K562 (cell line): ENCODE results near the gene PRTFDC1. TPM values are rescaled to one million over a fixed set of nuclear protein-coding genes. Genes with fewer than 3 reads are reported as not detected.

Experiments used
- ATAC-seq: fragments of 200-7000 bp; cut with Tn5 transposase; 3 replicates; pipeline ENCODE4 v1.9.1; 2020; ENCODE audit warnings: moderate library complexity
- BruUV-seq: library from RNA; stranded (reverse); fragments of 400-500 nt; replicated peaks from 2 replicates; lab custom pipeline; 2021; lab: Mats Ljungman, UMichigan
- CTCF ChIA-PET: fragments of 300-600 bp; formaldehyde crosslinking; extraction: SDS; loops from one replicate; lab custom pipeline; 2021; ENCODE audit warnings: low intra/inter-chr PET ratio; lab: Yijun Ruan, JAX
- POLR2A ChIA-PET: fragments of 300-600, 350-650 bp; sonication (Branson Sonifier 250); formaldehyde crosslinking; extraction: SDS; loops from one replicate; lab custom pipeline; 2021; ENCODE audit warnings: antibody characterized with exemption, inconsistent platforms; lab: Yijun Ruan, JAX
- DNase-seq, 4 experiments: peaks; one replicate each; pipeline versions ENCODE4 v3.0.0 to v3.0.0-alpha.2; 2011 to 2018; ENCODE audit warnings: low spot score in 3 of 4, mixed read lengths in 3 of 4; ENCODE audit errors: extremely low read depth in 1 of 4
- FAIRE-seq: peaks from 2 replicates; lab custom pipeline; 2011; peaks lifted over from hg19 to GRCh38; lab: Jason Lieb, UNC
- H2AFZ ChIP-seq: 2 replicates; pipeline ENCODE4 v1.6.0; 2011; ENCODE audit warnings: low read depth, low read length, control low read depth, inconsistent platforms
- H3K27ac ChIP-seq: fragments of 200-600 bp; 3 replicates; pipeline ENCODE4 v1.8.0; 2011; ENCODE audit warnings: low read depth, mild to moderate bottlenecking, control low read depth, inconsistent platforms, low read length, moderate library complexity, mixed read lengths; ENCODE audit errors: extremely low read depth
- H3K27me3 ChIP-seq, 2 experiments: fragments of 300-600 bp in 1 of 2; 2 replicates in 1 of 2; 3 replicates in 1 of 2; pipeline versions ENCODE4 v1.6.0 to v1.8.0; 2011; ENCODE audit warnings: inconsistent platforms in 2 of 2, low read length in 2 of 2, mild to moderate bottlenecking in 1 of 2, mixed read lengths in 1 of 2, moderate library complexity in 1 of 2; ENCODE audit not compliant: control insufficient read depth in 2 of 2, insufficient read depth in 2 of 2
- H3K36me3 ChIP-seq: fragments of 300-600 bp; 3 replicates; pipeline ENCODE4 v1.8.0; 2011; ENCODE audit warnings: mild to moderate bottlenecking, low read length, inconsistent platforms; ENCODE audit not compliant: control insufficient read depth, insufficient read depth
- H3K4me1 ChIP-seq, 2 experiments: fragments of 200-600 bp in 1 of 2; replicated peaks in 1 of 2; 2 replicates in 1 of 2; 3 replicates in 1 of 2; pipeline versions ENCODE4 v1.5.1 to v1.8.0; 2011; ENCODE audit warnings: inconsistent platforms in 2 of 2, low read length in 2 of 2, mild to moderate bottlenecking in 1 of 2, mixed read lengths in 1 of 2, moderate library complexity in 1 of 2; ENCODE audit not compliant: control insufficient read depth in 2 of 2, insufficient read depth in 2 of 2
- H3K4me2 ChIP-seq: 2 replicates; pipeline ENCODE4 v1.6.1; 2011; ENCODE audit warnings: low read length, control low read depth, inconsistent platforms, mixed read lengths; ENCODE audit not compliant: insufficient read depth
- H3K4me3 ChIP-seq: fragments of 200-600 bp; sonication (generic), shearing (Covaris generic); 2 replicates; pipeline ENCODE4 v1.5.1; 2016; ENCODE audit warnings: control low read depth, inconsistent platforms
- H3K79me2 ChIP-seq: fragments of 200-600 bp; 3 replicates; pipeline ENCODE4 v1.8.0; 2011; ENCODE audit warnings: low read length, inconsistent platforms; ENCODE audit not compliant: control insufficient read depth, insufficient read depth
- H3K9ac ChIP-seq, 2 experiments: 2 replicates each; pipeline versions ENCODE4 v1.6.0 to v1.6.1; 2011; ENCODE audit warnings: low read depth in 2 of 2, low read length in 2 of 2, control low read depth in 1 of 2, inconsistent platforms in 1 of 2, mild to moderate bottlenecking in 1 of 2, mixed read lengths in 1 of 2; ENCODE audit not compliant: insufficient read depth in 1 of 2
- H3K9me1 ChIP-seq: one replicate; pipeline ENCODE4 v1.6.0; 2011; ENCODE audit warnings: inconsistent platforms, mild to moderate bottlenecking, low read length, moderate library complexity; ENCODE audit not compliant: control insufficient read depth, insufficient read depth
- H3K9me3 ChIP-seq: replicated peaks from 2 replicates; pipeline ENCODE4 v1.5.1; 2011; ENCODE audit warnings: low read depth, low read length, inconsistent platforms; ENCODE audit not compliant: control insufficient read depth, insufficient read depth
- H4K20me1 ChIP-seq: replicated peaks from 2 replicates; pipeline ENCODE4 v1.6.1; 2011; ENCODE audit warnings: low read length, inconsistent platforms, mixed read lengths; ENCODE audit not compliant: control insufficient read depth, insufficient read depth
- GATA2 ChIP-seq: sonication (generic); formaldehyde crosslinking; IDR thresholded peaks from 2 replicates; pipeline ENCODE4 v1.4.0; 2020; ENCODE audit warnings: mild to moderate bottlenecking, missing genetic modification reagents
- MYC ChIP-seq, 2 experiments: fragments of 250-450 bp in 1 of 2; sonication (Bioruptor Pico) in 1 of 2; IDR thresholded peaks; 2 replicates each; pipeline versions ENCODE4 v1.5.1 to v1.6.1; 2012 to 2021; ENCODE audit warnings: low read depth in 2 of 2, borderline replicate concordance in 1 of 2, improper control_type of control experiment in 1 of 2, low read length in 1 of 2, mild to moderate bottlenecking in 1 of 2, moderate library complexity in 1 of 2
- PCBP2 ChIP-seq: fragments of 200-400 bp; formaldehyde crosslinking; IDR thresholded peaks from 2 replicates; pipeline ENCODE4 v1.6.1; 2018; ENCODE audit warnings: low read length, low read depth, mild to moderate bottlenecking, moderate library complexity; ENCODE audit not compliant: poor library complexity, severe bottlenecking
- SMAD1 ChIP-seq: fragments of 150-350 bp; IDR thresholded peaks from 2 replicates; pipeline ENCODE4 v1.6.1; 2014; ENCODE audit warnings: low read length, low read depth; ENCODE audit not compliant: partially characterized antibody
- ZNF143 ChIP-seq: sonication (generic); formaldehyde crosslinking; IDR thresholded peaks from 2 replicates; pipeline ENCODE4 v1.9.0; 2022; ENCODE audit warnings: mild to moderate bottlenecking, missing genetic modification reagents
- ZNF512 ChIP-seq: IDR thresholded peaks from 2 replicates; pipeline ENCODE4 v1.6.1; 2016; ENCODE audit warnings: missing genetic modification characterization, missing compliant biosample characterization
- WGBS: fragments of 100-300 bp; shearing (Covaris generic); methylation state at CpG from one replicate; pipeline ENCODE4 v1.1.6; 2016; ENCODE audit warnings: low coverage, mixed read lengths; ENCODE audit not compliant: insufficient coverage; ENCODE audit errors: missing lambda C conversion rate; 5-methylcytosine and 5-hydroxymethylcytosine counted together
- in situ Hi-C: fragments of 300-500 bp; cut with MboI; formaldehyde crosslinking; loops from 4 replicates; pipeline ENCODE4 v1.15.0; 2018; ENCODE audit warnings: inconsistent platforms, mixed read lengths
- intact Hi-C: fragments of 100-400 bp; cut with micrococcal nuclease; formaldehyde crosslinking; loops from 2 replicates; pipeline ENCODE4 v1.14.2; 2022
- polyA plus RNA-seq, 8 experiments: library from polyadenylated mRNA; depleted of rRNA in 4 of 8; stranded (reverse) in 5 of 8; unstranded in 3 of 8; fragments of >200 nt; fragmentation: Nextera tagmentation in 2 of 8; fragmentation: Illumina TruSeq in 1 of 8; extraction: Ambion mirVana in 2 of 8; extraction: Trizol in 1 of 8; gene quantifications; 2 replicates each; pipeline versions ENCODE4 v1.2.1 to v1.2.3, GENCODE V29; 2011 to 2014; ENCODE audit warnings: inconsistent platforms in 1 of 8, missing spikeins in 1 of 8
- total RNA-seq, 7 experiments: library from RNA; depleted of rRNA in 6 of 7; stranded (reverse); fragments of >200 nt in 6 of 7; fragmentation: Illumina TruSeq in 2 of 7; extraction: Trizol in 2 of 7; gene quantifications; 2 replicates each; pipeline versions ENCODE4 v1.2.1 to v1.2.3, GENCODE V29; 2011 to 2021; ENCODE audit warnings: low replicate concordance in 1 of 7

The PRTFDC1 gene
- total and polyA plus RNA-seq, 9 of the 15 experiments (the other 6 are each of a cell fraction or from before 2014, with no cell fraction given), result 7.0 to 27.6 (median 10.0) TPM

GRCh38 chr10:24952143-24952706 lies at the start of gene PRTFDC1 (continued):
- TF ChIP-seq GATA2 (no peak), SMAD1 (no peak), ZNF143 (peak; percentile 39; the same call in 1 of the 2 replicates)

- no peak for ATAC-seq
- no peak for DNase-seq
- Histone ChIP-seq H3K36me3 (no peaks in the 10 kb centered on the region), H2AFZ (peak overlapping the region; percentile 32; the same call in 1 of the 2 replicates), H3K9me1 (no peaks in the 10 kb centered on the region), H3K27ac (no peak overlapping the region), H3K27me3 (no peaks in the 10 kb centered on the region), H3K79me2 (no peaks in the 10 kb centered on the region), H3K4me3 (no peak overlapping the region), H3K4me2 (no peak overlapping the region), H3K4me1 (no peaks in the 10 kb centered on the region; a peak in 1 of 5 replicates), H3K9ac (no peak overlapping the region), H4K20me1 (no peaks in the 10 kb centered on the region), H3K9me3 (no peaks in the 10 kb centered on the region)
- ChIA-PET CTCF (no interaction called here), POLR2A (no interaction called here)
- intact Hi-C loops (no loop called here), in situ Hi-C loops (no loop called here)
- BruUV-seq, result no TSS peak
- WGBS, result 53% methylated on average over 3 of the region's 3 CpGs
- TF ChIP-seq PCBP2 (peak; percentile 22), MYC (IDR thresholded peaks at IDR 0.05; ENCODE audit: low read depth, low read length) (no peak), MYC (CRISPR knock-in tag; IDR thresholded peaks at IDR 0.05; ENCODE audit: borderline replicate concordance, low read depth) (no peak), ZNF512 (tag) (peak; percentile 72)
- FAIRE-seq, result no peak
Measured at GRCh38 chr10:24998044-24998443, 45.6 kb upstream of the PRTFDC1 start.
